GM12878 (cell line): ENCODE measurements around the gene RIPOR3. TPM values are rescaled to one million over a fixed set of nuclear protein-coding genes. Genes with fewer than 3 reads are reported as not detected.
A peak's percentile ranks its signal among the peaks of the same experiment; 100 is the strongest.

Source experiments
- ASH2L ChIP-seq: fragments of 300-600, 200-600 bp; sonication (generic); IDR thresholded peaks from 2 replicates; pipeline ENCODE4 v1.6.1; 2017; ENCODE audit warnings: low read depth, mild to moderate bottlenecking, borderline replicate concordance
- CBFB ChIP-seq: IDR thresholded peaks from 2 replicates; pipeline ENCODE4 v1.6.1; 2016; ENCODE audit warnings: antibody characterized with exemption, low read depth
- CBX5 ChIP-seq: sonication (generic); IDR thresholded peaks from 2 replicates; pipeline ENCODE4 v1.6.1; 2016; ENCODE audit warnings: low read depth, moderate library complexity, mild to moderate bottlenecking, inconsistent platforms
- CHD4 ChIP-seq: fragments of 200-600 bp; sonication (generic); IDR thresholded peaks from 2 replicates; pipeline ENCODE4 v1.6.1; 2016; ENCODE audit warnings: mild to moderate bottlenecking
- IKZF1 ChIP-seq: fragments of 450-650 bp; conservative IDR thresholded peaks from 2 replicates; pipeline ENCODE4 v1.6.1; 2017; ENCODE audit warnings: antibody characterized with exemption, mild to moderate bottlenecking
- MTA3 ChIP-seq: IDR thresholded peaks from 2 replicates; pipeline ENCODE4 v1.6.1; 2012; ENCODE audit warnings: low read length, inconsistent platforms, borderline replicate concordance
- PBX3 ChIP-seq: IDR thresholded peaks from 2 replicates; pipeline ENCODE4 v1.6.1; 2011; ENCODE audit warnings: mild to moderate bottlenecking, low read depth, low read length, moderate library complexity; ENCODE audit not compliant: insufficient replicate concordance
- RELB ChIP-seq: fragments of 450-650 bp; IDR thresholded peaks from 2 replicates; pipeline ENCODE4 v1.6.1; 2017; ENCODE audit warnings: low read depth, mild to moderate bottlenecking, moderate library complexity
- ZNF687 ChIP-seq: fragments of 450-650 bp; IDR thresholded peaks from 2 replicates; pipeline ENCODE4 v1.6.1; 2017; ENCODE audit warnings: mild to moderate bottlenecking, moderate library complexity
- polyA plus RNA-seq, 11 experiments: library from polyadenylated mRNA; depleted of rRNA in 4 of 11; unstranded in 6 of 11; stranded (reverse) in 5 of 11; fragments of >200 nt; fragmentation: Nextera tagmentation in 4 of 11; fragmentation: Illumina TruSeq in 1 of 11; extraction: Ambion mirVana in 4 of 11; extraction: Trizol in 1 of 11; gene quantifications; 1 replicate in 1 of 11; 2 replicates in 10 of 11; pipeline versions ENCODE4 v1.2.1 to v1.2.3, GENCODE V29; 2011 to 2016; ENCODE audit warnings: inconsistent platforms in 2 of 11, missing spikeins in 2 of 11, low read depth in 1 of 11
- total RNA-seq, 4 experiments: library from RNA; depleted of rRNA in 3 of 4; stranded (reverse); fragments of >200 nt in 3 of 4; fragmentation: Illumina TruSeq in 1 of 4; extraction: Trizol in 1 of 4; gene quantifications; 2 replicates each; pipeline versions ENCODE4 v1.2.1 to v1.2.3, GENCODE V29; 2013 to 2021

The RIPOR3 gene
- total and polyA plus RNA-seq, 10 of the 15 experiments (the other 5 are each of a cell fraction or from before 2014, with no cell fraction given): 0.04 to 0.55 (median 0.12) TPM; not detected in 6

GRCh38 chr20:50668798-50669197, 22.5 kb downstream of the RIPOR3 start (continued):
- TF ChIP-seq PBX3 (peak; percentile 34), CHD4 (no peak), CBX5 (no peak), ASH2L (no peak), IKZF1 (no peak), ZNF687 (no peak), RELB (no peak), CBFB (no peak), MTA3 (no peak)
